T-helper 2 cell (primary cell): ENCODE results near the gene OR56A5.
"Not testable (repeated sequence)": the region's sequence is repeated elsewhere in the genome, so short reads cannot be mapped to it uniquely, and the experiment has no call there.

ENCODE experiments used
- DNase-seq, 5 experiments: peaks; one replicate each; pipeline versions ENCODE4 v3.0.0 to v3.0.0-alpha.2; 2012 to 2022
- total RNA-seq, 2 donors: gene quantifications; one replicate each; lab custom pipeline; 2026; lab: John Stamatoyannopoulos, UW

Gene OR56A5
- 0 reads per million in 2 donors for total RNA-seq

GRCh38 chr11:5968394-5968793 lies at the start of gene OR56A5:
TSS of gene OR56A5 (minus strand) at chr11:5968494. CDS start at chr11:5968494, 0 bp downstream.
- no peak for DNase-seq

GRCh38 chr11:6013042-6013441 lies 44.7 kb upstream of the OR56A5 start:
- DNase-seq, result no peak

- no peak for DNase-seq
These were observed 43.9 kb upstream of the OR56A5 start for GRCh38 chr11:6012035-6012668.

- no peak for DNase-seq
These were observed 38.6 kb upstream of the OR56A5 start, which contains the start of gene OR56A4 for GRCh38 chr11:6006846-6007245. TSS of gene OR56A4 (minus strand) at chr11:6006946. CDS start at chr11:6002992, 3,954 bp downstream.

- no peak for DNase-seq
These were observed 38.1 kb upstream of the OR56A5 start for GRCh38 chr11:6006395-6006794.

GRCh38 chr11:6002202-6002699 lies 34.0 kb upstream of the OR56A5 start:
- no peak for DNase-seq

GRCh38 chr11:5994791-5995190 lies 26.5 kb upstream of the OR56A5 start:
- DNase-seq, result no peak

- no peak for DNase-seq
These were observed 24.4 kb upstream of the OR56A5 start for GRCh38 chr11:5992604-5993251.

GRCh38 chr11:5992150-5992549 lies 23.9 kb upstream of the OR56A5 start:
- DNase-seq, result no peak

GRCh38 chr11:5989203-5989602 lies 20.9 kb upstream of the OR56A5 start:
- no peak for DNase-seq

- DNase-seq, result no peak
These were observed 18.6 kb upstream of the OR56A5 start, which contains the start of gene OR52L1 for GRCh38 chr11:5986885-5987284. TSS of gene OR52L1 (minus strand) at chr11:5986985. CDS start at chr11:5986930, 55 bp downstream.

GRCh38 chr11:5983443-5983842 lies 15.1 kb upstream of the OR56A5 start:
- DNase-seq, result no peak

- no peak for DNase-seq
These were observed 5.2 kb upstream of the OR56A5 start for GRCh38 chr11:5973530-5973929.

- no peak for DNase-seq
These were observed 586 bp downstream of the OR56A5 start for GRCh38 chr11:5967708-5968107.

GRCh38 chr11:5966958-5967357 lies 1.3 kb downstream of the OR56A5 start:
- DNase-seq, result no peak

- DNase-seq, result not testable (repeated sequence)
These were observed 7.5 kb downstream of the OR56A5 start for GRCh38 chr11:5960704-5961320.

GRCh38 chr11:5955586-5955985 lies 12.7 kb downstream of the OR56A5 start:
- no peak for DNase-seq

- DNase-seq, result no peak
These were observed 26.3 kb downstream of the OR56A5 start, which contains the start of gene OR56A3 for GRCh38 chr11:5941951-5942350. TSS of gene OR56A3 (plus strand) at chr11:5942251. CDS start at chr11:5947347, 5,096 bp downstream.

GRCh38 chr11:5940748-5941147 lies 27.5 kb downstream of the OR56A5 start:
- DNase-seq, result no peak

- no peak for DNase-seq
These were observed 29.7 kb downstream of the OR56A5 start for GRCh38 chr11:5938603-5938965.

- no peak for DNase-seq
These were observed 30.3 kb downstream of the OR56A5 start for GRCh38 chr11:5937868-5938602.

GRCh38 chr11:5933116-5933515 lies 35.2 kb downstream of the OR56A5 start:
- no peak for DNase-seq

GRCh38 chr11:5932671-5933070 lies 35.6 kb downstream of the OR56A5 start:
- no peak for DNase-seq
